Kidney (tissue), 14 donors: ENCODE results near the gene KIF24. TPM values are rescaled to one million over a fixed set of nuclear protein-coding genes. Genes with fewer than 3 reads are reported as not detected.

Experiments
- DNase-seq, 5 donors: peaks; one replicate each; pipeline ENCODE4 v3.0.0-alpha.2; 2013 to 2020
- FAIRE-seq: peaks from 2 replicates; lab custom pipeline; 2012; peaks lifted over from hg19 to GRCh38; lab: Jason Lieb, UNC
- H3K27ac ChIP-seq, 2 donors: one replicate each; pipeline ENCODE4 v1.7.0; 2013; ENCODE audit warnings: low read depth in 2 of 2, low read length in 2 of 2, inconsistent platforms in 1 of 2
- H3K27me3 ChIP-seq: one replicate; pipeline ENCODE4 v1.7.1; 2013; ENCODE audit warnings: low read length, inconsistent platforms; ENCODE audit not compliant: control insufficient read depth, insufficient read depth
- H3K36me3 ChIP-seq, 3 donors: one replicate each; pipeline versions ENCODE4 v1.7.0 to v1.7.1; 2013; ENCODE audit warnings: low read length in 3 of 3, control low read depth in 1 of 3, inconsistent platforms in 1 of 3; ENCODE audit not compliant: insufficient read depth in 3 of 3, control insufficient read depth in 2 of 3
- H3K4me1 ChIP-seq, 3 donors: one replicate each; pipeline versions ENCODE4 v1.7.0 to v1.7.1; 2013; ENCODE audit warnings: low read length in 3 of 3, inconsistent platforms in 1 of 3, low read depth in 1 of 3; ENCODE audit not compliant: control insufficient read depth in 2 of 3, insufficient read depth in 2 of 3
- H3K4me3 ChIP-seq, 3 donors: one replicate each; pipeline versions ENCODE4 v1.7.0 to v1.8.1; 2013; ENCODE audit warnings: low read length in 3 of 3, control low read depth in 1 of 3, inconsistent platforms in 1 of 3
- H3K9ac ChIP-seq, 3 donors: one replicate each; pipeline versions ENCODE4 v1.7.0 to v1.7.1; 2013; ENCODE audit warnings: low read length in 3 of 3, control low read depth in 1 of 3, inconsistent platforms in 1 of 3
- H3K9me3 ChIP-seq, 3 donors: one replicate each; pipeline versions ENCODE4 v1.7.0 to v1.7.1; 2013; ENCODE audit warnings: low read length in 3 of 3, control low read depth in 1 of 3, inconsistent platforms in 1 of 3; ENCODE audit not compliant: control insufficient read depth in 2 of 3, insufficient read depth in 1 of 3
- intact Hi-C: fragments of 100-400 bp; cut with DNase I; formaldehyde crosslinking; loops from one replicate; pipeline ENCODE4 v1.11.1; 2022
- polyA plus RNA-seq: library from polyadenylated mRNA; stranded (reverse); fragments of 350-450 nt; fragmentation: Illumina TruSeq; extraction: RNeasy Lipid Tissue Mini Kit (QIAGEN cat#74804); gene quantifications from one replicate; pipeline ENCODE4 v1.2.3, GENCODE V29; 2014; ENCODE audit warnings: low read depth, low replicate concordance; ENCODE audit not compliant: insufficient read depth
- total RNA-seq: library from RNA; stranded (reverse); fragmentation: NEBNext Ultra II Directional; extraction: Animal tissue kit (Norgen Biotek cat#: 25700); gene quantifications from one replicate; pipeline ENCODE4 v1.2.1, GENCODE V29; 2021
- TF ChIP-seq, protein P1 (sequence below): IDR thresholded peaks from 3 replicates; pipeline ENCODE4 v1.5.1; 2012; ENCODE audit warnings: mild to moderate bottlenecking, moderate library complexity, borderline replicate concordance; ENCODE audit not compliant: insufficient read depth; ENCODE audit errors: extremely low read depth
- donor health status: control.
- donor health status: control.
- donor health status: control.
- donor health status: control.
- donor health status: control.
- donor health status: DM: yes; HTN: yes; CAD: no.
- donor health status: Normal renal cell carcinoma (clear cell type).

Gene KIF24
- total and polyA plus RNA-seq, 2 donors from 2014 or later = 0.58 to 2.8 TPM

DNA sequence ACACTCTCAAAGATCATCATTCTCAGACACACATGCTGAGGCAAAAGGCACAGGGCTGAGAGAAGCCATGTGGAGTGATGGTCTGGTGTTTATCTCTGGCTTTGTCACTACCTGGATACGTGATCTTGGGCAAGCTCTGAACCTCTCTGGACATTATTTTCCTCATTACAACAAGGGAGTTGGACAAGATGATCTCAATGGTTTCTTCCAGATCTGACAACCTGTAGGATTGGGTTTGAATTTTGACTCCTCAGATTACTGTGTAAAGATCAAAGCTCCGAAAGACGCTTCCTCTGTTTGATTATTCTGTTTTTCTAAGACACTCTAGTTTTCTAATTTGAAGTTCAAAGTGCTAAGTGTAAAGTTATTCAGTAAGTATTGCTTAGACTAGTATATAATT lies 20.3 kb upstream of the KIF24 start:
- H3K4me3 ChIP-seq = no peak overlapping the region
- intact Hi-C loops = no loop called here
- no peak for DNase-seq
- peaks cover 0 to 10% (median 8%) of the 10 kb centered on the region in 3 donors for H3K4me1 ChIP-seq
- H3K27me3 ChIP-seq = no peaks in the 10 kb centered on the region
- TF ChIP-seq, protein P1, sequence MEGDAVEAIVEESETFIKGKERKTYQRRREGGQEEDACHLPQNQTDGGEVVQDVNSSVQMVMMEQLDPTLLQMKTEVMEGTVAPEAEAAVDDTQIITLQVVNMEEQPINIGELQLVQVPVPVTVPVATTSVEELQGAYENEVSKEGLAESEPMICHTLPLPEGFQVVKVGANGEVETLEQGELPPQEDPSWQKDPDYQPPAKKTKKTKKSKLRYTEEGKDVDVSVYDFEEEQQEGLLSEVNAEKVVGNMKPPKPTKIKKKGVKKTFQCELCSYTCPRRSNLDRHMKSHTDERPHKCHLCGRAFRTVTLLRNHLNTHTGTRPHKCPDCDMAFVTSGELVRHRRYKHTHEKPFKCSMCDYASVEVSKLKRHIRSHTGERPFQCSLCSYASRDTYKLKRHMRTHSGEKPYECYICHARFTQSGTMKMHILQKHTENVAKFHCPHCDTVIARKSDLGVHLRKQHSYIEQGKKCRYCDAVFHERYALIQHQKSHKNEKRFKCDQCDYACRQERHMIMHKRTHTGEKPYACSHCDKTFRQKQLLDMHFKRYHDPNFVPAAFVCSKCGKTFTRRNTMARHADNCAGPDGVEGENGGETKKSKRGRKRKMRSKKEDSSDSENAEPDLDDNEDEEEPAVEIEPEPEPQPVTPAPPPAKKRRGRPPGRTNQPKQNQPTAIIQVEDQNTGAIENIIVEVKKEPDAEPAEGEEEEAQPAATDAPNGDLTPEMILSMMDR = no peak
- no peaks in the 10 kb centered on the region for H3K9me3 ChIP-seq
- H3K36me3 ChIP-seq = no peaks in the 10 kb centered on the region
- no peak overlapping the region for H3K9ac ChIP-seq
- H3K27ac ChIP-seq = no peak overlapping the region
- FAIRE-seq = no peak

DNA sequence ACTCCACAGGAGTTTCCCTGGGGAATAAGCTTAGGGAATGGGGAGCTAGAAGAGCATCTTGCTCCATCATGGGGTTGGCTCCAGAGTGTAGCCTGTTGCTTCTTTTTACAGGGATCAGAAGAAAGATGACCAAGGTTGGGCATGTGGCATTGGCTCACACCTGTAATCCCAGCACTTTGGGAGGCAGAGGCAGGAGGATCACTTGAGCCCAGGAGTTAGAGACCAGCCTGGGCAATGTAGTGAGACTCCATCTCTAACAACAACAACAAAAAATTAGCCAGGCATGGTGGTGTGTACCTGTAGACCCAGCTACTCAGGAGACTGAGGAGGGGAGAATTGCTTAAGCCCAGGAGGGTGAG lies 18.7 kb upstream of the KIF24 start:
- intact Hi-C loops = no loop called here
- Histone ChIP-seq H3K36me3 (no peaks in the 10 kb centered on the region), H3K4me3 (no peak overlapping the region), H3K27me3 (no peaks in the 10 kb centered on the region), H3K9ac (no peak overlapping the region), H3K27ac (no peak overlapping the region), H3K9me3 (no peaks in the 10 kb centered on the region), H3K4me1 (peaks cover 0 to 21% (median 12%) of the 10 kb centered on the region in 3 donors)
- FAIRE-seq = no peak
- DNase-seq = no peak
- TF ChIP-seq, protein P1 = no peak

DNA sequence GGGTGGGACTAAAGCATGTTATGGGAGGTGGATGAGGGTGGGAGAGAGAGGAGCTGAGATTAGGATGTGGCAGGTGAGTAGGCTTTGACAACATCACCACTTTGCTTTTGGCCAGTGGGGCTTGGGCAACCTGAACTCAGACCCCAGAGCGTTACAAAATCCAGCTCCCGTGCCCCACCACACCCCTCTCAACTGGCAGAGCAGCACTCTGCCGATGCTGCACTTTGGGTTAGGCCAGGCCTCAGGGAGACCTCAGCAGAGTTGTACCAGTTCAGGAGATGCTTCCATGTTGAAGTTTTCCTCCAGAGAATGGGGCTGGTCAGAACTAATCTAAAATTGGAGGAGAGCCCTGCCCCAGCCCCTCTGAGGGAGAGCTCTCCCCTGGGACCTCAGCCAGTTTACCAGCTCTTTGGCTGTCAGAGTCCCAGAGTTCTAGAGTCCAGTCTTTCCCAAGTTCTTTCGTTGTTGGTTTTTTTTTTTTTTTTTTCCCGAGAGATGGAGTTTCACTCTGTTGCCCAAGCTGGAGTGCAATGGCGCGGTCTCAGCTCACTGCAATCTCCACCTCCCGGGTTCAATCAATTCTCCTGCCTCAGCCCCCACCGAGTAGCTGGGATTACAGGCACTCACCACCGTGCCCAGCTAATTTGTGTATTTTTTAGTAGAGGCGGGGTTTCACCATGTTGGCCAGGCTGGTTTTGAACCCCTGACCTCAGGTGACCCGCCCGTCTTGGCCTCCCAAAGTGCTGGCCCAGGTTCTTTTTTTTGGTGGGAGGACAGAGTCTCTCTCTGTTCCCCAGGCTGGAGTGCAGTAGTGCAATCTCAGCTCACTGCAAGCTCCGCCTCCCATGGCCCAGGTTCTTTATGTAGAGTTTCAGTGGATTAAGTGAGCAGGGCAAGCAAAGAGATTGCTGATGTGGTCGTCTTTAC lies 18.1 kb upstream of the KIF24 start:
- H3K36me3 ChIP-seq = no peaks in the 10 kb centered on the region
- TF ChIP-seq, protein P1 = no peak
- H3K27me3 ChIP-seq = no peaks in the 10 kb centered on the region
- intact Hi-C loops = no loop called here
- H3K4me1 ChIP-seq = peaks cover 0 to 26% (median 12%) of the 10 kb centered on the region in 3 donors
- H3K9ac ChIP-seq = no peak overlapping the region
- H3K9me3 ChIP-seq = no peaks in the 10 kb centered on the region
- H3K27ac ChIP-seq = peak overlapping the region in 1 of 2 donors; percentile 37
- H3K4me3 ChIP-seq = no peak overlapping the region
- FAIRE-seq (no peak), DNase-seq (no peak)
